Endothelial cell of umbilical vein (primary cell): Measurements from ENCODE around the gene CCDC61. TPM values are rescaled to one million over a fixed set of nuclear protein-coding genes. Genes with fewer than 3 reads are reported as not detected.

ENCODE experiments used
- BruUV-seq: library from RNA; stranded (reverse); fragments of 400-500 nt; replicated peaks from 2 replicates; lab custom pipeline; 2021; lab: Mats Ljungman, UMichigan
- CTCF ChIA-PET: fragments of 300-600, 350-600 bp; sonication (Branson Sonifier 250); formaldehyde crosslinking; loops from one replicate; lab custom pipeline; 2021; ENCODE audit warnings: antibody characterized with exemption, inconsistent platforms; lab: Charles Lee
- POLR2A ChIA-PET: fragments of 300-600, 350-600 bp; sonication (Branson Sonifier 250); formaldehyde crosslinking; loops from one replicate; lab custom pipeline; 2021; ENCODE audit warnings: antibody characterized with exemption, inconsistent platforms; lab: Charles Lee
- DNase-seq: peaks from one replicate; pipeline ENCODE4 v3.0.0-alpha.2; 2011; ENCODE audit warnings: low read depth, low spot score
- FAIRE-seq: peaks from 2 replicates; lab custom pipeline; 2011; peaks lifted over from hg19 to GRCh38; lab: Jason Lieb, UNC
- H2AFZ ChIP-seq: 2 replicates; pipeline ENCODE4 v1.6.0; 2012; ENCODE audit warnings: low read depth, low read length, control low read depth, inconsistent platforms
- H3K27ac ChIP-seq: 2 replicates; pipeline ENCODE4 v1.5.1; 2011; ENCODE audit warnings: low read depth, mild to moderate bottlenecking, control low read depth, low read length, moderate library complexity; ENCODE audit not compliant: insufficient read depth
- H3K27me3 ChIP-seq, 2 experiments: 2 replicates each; pipeline versions ENCODE4 v1.6.0 to v1.6.1; 2011; ENCODE audit warnings: low read length in 2 of 2, mixed read lengths in 1 of 2; ENCODE audit not compliant: control insufficient read depth in 2 of 2, insufficient read depth in 2 of 2
- H3K36me3 ChIP-seq, 2 experiments: 2 replicates in 1 of 2; 3 replicates in 1 of 2; pipeline ENCODE4 v1.5.1; 2011; ENCODE audit warnings: low read length in 2 of 2, mild to moderate bottlenecking in 1 of 2, moderate library complexity in 1 of 2; ENCODE audit not compliant: control insufficient read depth in 2 of 2, insufficient read depth in 2 of 2; ENCODE audit errors: extremely low read depth in 1 of 2
- H3K4me1 ChIP-seq: 3 replicates; pipeline ENCODE4 v1.5.1; 2011; ENCODE audit warnings: mild to moderate bottlenecking, low read length; ENCODE audit not compliant: control insufficient read depth, insufficient read depth; ENCODE audit errors: extremely low read depth
- H3K4me2 ChIP-seq: 2 replicates; pipeline ENCODE4 v1.6.1; 2011; ENCODE audit warnings: low read length, control low read depth, mixed read lengths; ENCODE audit not compliant: insufficient read depth
- H3K4me3 ChIP-seq, 3 experiments: fragments of 200-600 bp in 1 of 3; sonication (generic), shearing (Covaris generic) in 1 of 3; replicated peaks in 1 of 3; 2 replicates each; pipeline ENCODE4 v1.5.1; 2011 to 2016; ENCODE audit warnings: control low read depth in 3 of 3, low read length in 3 of 3, mild to moderate bottlenecking in 2 of 3, inconsistent platforms in 1 of 3, low read depth in 1 of 3, moderate library complexity in 1 of 3; ENCODE audit not compliant: insufficient read depth in 1 of 3
- H3K79me2 ChIP-seq: 2 replicates; pipeline ENCODE4 v1.6.0; 2012; ENCODE audit warnings: low read length, inconsistent platforms; ENCODE audit not compliant: control insufficient read depth, insufficient read depth
- H3K9ac ChIP-seq: replicated peaks from 2 replicates; pipeline ENCODE3; 2011; ENCODE audit warnings: low read length, control low read depth; ENCODE audit not compliant: insufficient read depth; ENCODE audit errors: extremely low read depth
- H3K9me1 ChIP-seq: replicated peaks from 3 replicates; pipeline ENCODE4 v1.6.0; 2011; ENCODE audit warnings: mild to moderate bottlenecking, low read length; ENCODE audit not compliant: control insufficient read depth, insufficient read depth; ENCODE audit errors: extremely low read depth
- H3K9me3 ChIP-seq: replicated peaks from 2 replicates; pipeline ENCODE4 v1.5.1; 2012; ENCODE audit warnings: low read length, inconsistent platforms; ENCODE audit not compliant: control insufficient read depth, insufficient read depth
- H4K20me1 ChIP-seq: replicated peaks from 2 replicates; pipeline ENCODE3; 2011; ENCODE audit warnings: mild to moderate bottlenecking, low read length; ENCODE audit not compliant: control insufficient read depth, insufficient read depth; ENCODE audit errors: extremely low read depth
- EZH2 ChIP-seq: IDR thresholded peaks from 2 replicates; pipeline ENCODE4 v1.6.1; 2012; ENCODE audit warnings: borderline replicate concordance, low read depth, mild to moderate bottlenecking, moderate library complexity, low read length, inconsistent platforms; ENCODE audit not compliant: severe bottlenecking
- FOS ChIP-seq: IDR thresholded peaks from 2 replicates; pipeline ENCODE4 v1.6.1; 2011; ENCODE audit warnings: mild to moderate bottlenecking, low read length, moderate library complexity, borderline replicate concordance; ENCODE audit not compliant: insufficient read depth
- GATA2 ChIP-seq: IDR thresholded peaks from 2 replicates; pipeline ENCODE4 v1.7.0; 2011; ENCODE audit warnings: low read depth, mild to moderate bottlenecking, moderate library complexity, mixed read lengths, low read length; ENCODE audit not compliant: insufficient read length, insufficient read depth
- JUN ChIP-seq: IDR thresholded peaks from 2 replicates; pipeline ENCODE4 v1.6.1; 2011; ENCODE audit warnings: borderline replicate concordance, low read depth; ENCODE audit not compliant: insufficient read length, insufficient read depth
- MYC ChIP-seq: IDR thresholded peaks from one replicate; pipeline ENCODE4 v1.6.1; 2011; ENCODE audit warnings: mild to moderate bottlenecking, low read depth, low read length
- POLR2A ChIP-seq: IDR thresholded peaks from 2 replicates; pipeline ENCODE4 v1.6.1; 2012; ENCODE audit warnings: low read depth, mild to moderate bottlenecking, control low read depth, low read length
- POLR2AphosphoS5 ChIP-seq: IDR thresholded peaks from 2 replicates; pipeline ENCODE4 v1.6.1; 2012; ENCODE audit warnings: low read depth, mild to moderate bottlenecking, control low read depth, low read length, moderate library complexity; ENCODE audit not compliant: insufficient read depth
- dilution Hi-C: fragments of 300-500 bp; cut with MboI; formaldehyde crosslinking; loops from one replicate; pipeline ENCODE4 v1.15.0; 2019; ENCODE audit warnings: low sequenced_read_pairs; ENCODE audit not compliant: extremely low pct_ligation_motif_present
- intact Hi-C: fragments of 100-400 bp; cut with micrococcal nuclease; formaldehyde crosslinking; loops from one replicate; pipeline ENCODE4 v1.10.0; 2022
- polyA plus RNA-seq, 4 experiments: library from polyadenylated mRNA; depleted of rRNA in 3 of 4; stranded (reverse) in 3 of 4; unstranded in 1 of 4; fragments of >200 nt; gene quantifications; 2 replicates each; pipeline versions ENCODE4 v1.2.1 to v1.2.3, GENCODE V29; 2011 to 2012; ENCODE audit warnings: missing spikeins in 1 of 4
- total RNA-seq: library from RNA; stranded (reverse); gene quantifications from 2 replicates; pipeline ENCODE4 v1.2.3, GENCODE V29; 2021
- TF ChIP-seq, protein P1 (sequence below), 2 donors: IDR thresholded peaks; 1 replicate in 1 of 2; 2 replicates in 1 of 2; pipeline ENCODE4 v1.5.1; 2011; ENCODE audit warnings: low read length in 2 of 2, mild to moderate bottlenecking in 2 of 2, moderate library complexity in 2 of 2, control low read depth in 1 of 2, inconsistent platforms in 1 of 2, low read depth in 1 of 2; ENCODE audit not compliant: insufficient read depth in 1 of 2; ENCODE audit errors: extremely low read depth in 1 of 2
- TF ChIP-seq, protein P2 (sequence below): IDR thresholded peaks from 2 replicates; pipeline ENCODE4 v1.6.1; 2011; ENCODE audit not compliant: insufficient read depth, insufficient read length

Gene CCDC61
- total and polyA plus RNA-seq, 2 donors (not counting 3 experiments of a cell fraction or from before 2014, with no cell fraction given) = 10.3 to 20.1 TPM

DNA sequence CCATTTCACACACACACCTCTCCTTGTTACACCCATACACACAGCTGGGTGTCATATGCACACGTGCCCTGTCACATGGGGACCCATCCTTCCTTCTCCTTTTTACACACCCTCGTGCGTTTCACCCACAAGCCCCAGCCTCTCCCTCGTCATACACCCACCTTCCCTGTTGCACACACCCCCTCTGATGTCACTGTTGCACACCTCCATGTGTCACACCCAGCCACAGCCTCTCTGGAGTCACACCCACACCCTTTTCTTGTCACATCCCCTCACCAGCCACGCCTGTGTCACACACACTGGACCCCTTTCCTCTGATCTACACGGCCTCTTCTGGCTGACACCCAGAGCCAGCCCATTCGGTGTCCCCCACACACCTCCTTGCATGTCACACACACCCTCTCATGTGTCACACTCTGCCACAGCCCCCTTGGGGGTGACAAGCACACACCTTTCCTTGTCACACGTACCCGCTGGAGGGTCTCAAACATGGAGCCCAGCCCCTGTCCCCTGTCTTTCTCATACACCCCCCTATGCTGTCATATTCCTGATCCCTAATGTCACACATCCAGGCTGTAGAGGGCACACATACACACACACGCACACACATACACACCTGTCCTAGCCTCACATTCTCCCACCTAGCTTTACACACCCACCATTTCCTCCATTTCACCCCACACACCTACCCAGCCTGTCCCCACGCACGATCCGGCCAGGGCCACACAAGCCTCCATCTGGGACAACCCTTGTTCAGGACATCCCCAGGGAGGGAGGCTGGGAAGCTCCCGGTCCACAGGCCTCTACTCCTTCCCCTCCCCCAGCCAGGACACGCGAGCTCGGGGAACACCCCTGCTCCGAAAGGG, 23.0 kb upstream of the CCDC61 start:
- no TSS peak for BruUV-seq
- peak overlapping the region; percentile 10 for H3K9ac ChIP-seq

More for the DNA sequence above, 23.0 kb upstream of the CCDC61 start:
- no peak overlapping the region for H2AFZ ChIP-seq
- peak overlapping the region; percentile 1 to 80 (median 52) for H3K4me3 ChIP-seq
- POLR2A ChIA-PET = no interaction called here
- intact Hi-C loops (loop anchor here (5.0 kb wide), 1 partner anchor 35 kb away; no protein-coding TSS in a partner anchor), dilution Hi-C loops (no loop called here)
- TF ChIP-seq EZH2 (no peak), JUN (no peak), FOS (no peak), GATA2 (no peak), POLR2AphosphoS5 (no peak), MYC (no peak), POLR2A (no peak)
- TF ChIP-seq, protein P1, sequence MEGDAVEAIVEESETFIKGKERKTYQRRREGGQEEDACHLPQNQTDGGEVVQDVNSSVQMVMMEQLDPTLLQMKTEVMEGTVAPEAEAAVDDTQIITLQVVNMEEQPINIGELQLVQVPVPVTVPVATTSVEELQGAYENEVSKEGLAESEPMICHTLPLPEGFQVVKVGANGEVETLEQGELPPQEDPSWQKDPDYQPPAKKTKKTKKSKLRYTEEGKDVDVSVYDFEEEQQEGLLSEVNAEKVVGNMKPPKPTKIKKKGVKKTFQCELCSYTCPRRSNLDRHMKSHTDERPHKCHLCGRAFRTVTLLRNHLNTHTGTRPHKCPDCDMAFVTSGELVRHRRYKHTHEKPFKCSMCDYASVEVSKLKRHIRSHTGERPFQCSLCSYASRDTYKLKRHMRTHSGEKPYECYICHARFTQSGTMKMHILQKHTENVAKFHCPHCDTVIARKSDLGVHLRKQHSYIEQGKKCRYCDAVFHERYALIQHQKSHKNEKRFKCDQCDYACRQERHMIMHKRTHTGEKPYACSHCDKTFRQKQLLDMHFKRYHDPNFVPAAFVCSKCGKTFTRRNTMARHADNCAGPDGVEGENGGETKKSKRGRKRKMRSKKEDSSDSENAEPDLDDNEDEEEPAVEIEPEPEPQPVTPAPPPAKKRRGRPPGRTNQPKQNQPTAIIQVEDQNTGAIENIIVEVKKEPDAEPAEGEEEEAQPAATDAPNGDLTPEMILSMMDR (IDR thresholded peaks at IDR 0.05; ENCODE audit: extremely low read depth in 1 of 2, insufficient read depth in 1 of 2, low read depth in 1 of 2, low read length in 2 of 2) = no peak
- TF ChIP-seq, protein P2, sequence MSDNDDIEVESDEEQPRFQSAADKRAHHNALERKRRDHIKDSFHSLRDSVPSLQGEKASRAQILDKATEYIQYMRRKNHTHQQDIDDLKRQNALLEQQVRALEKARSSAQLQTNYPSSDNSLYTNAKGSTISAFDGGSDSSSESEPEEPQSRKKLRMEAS = peak; percentile 57
- CTCF ChIA-PET = interaction anchor here (0.6 to 1.5 kb wide), 2 partner anchors 13 to 56 kb away, joined by 3 to 5 read pairs; no protein-coding TSS in a partner anchor
- H3K4me2 ChIP-seq = peak overlapping the region; percentile 27
- no peak for DNase-seq
- H3K36me3 ChIP-seq = peaks cover 0 to 4% of the 10 kb centered on the region in 2 experiments
- peaks cover 9% of the 10 kb centered on the region for H3K79me2 ChIP-seq
- no peak overlapping the region for H3K27ac ChIP-seq
- H3K4me1 ChIP-seq = peaks cover 23% of the 10 kb centered on the region
- H3K9me1 ChIP-seq = no peaks in the 10 kb centered on the region
- no peaks in the 10 kb centered on the region for H3K9me3 ChIP-seq
- FAIRE-seq = peak; percentile 64
- peaks cover 0 to 3% of the 10 kb centered on the region in 2 experiments for H3K27me3 ChIP-seq
- H4K20me1 ChIP-seq = no peaks in the 10 kb centered on the region
